NB4 (cell line): ENCODE data around the gene ENHO.

Experiments
- MYC ChIP-seq: IDR thresholded peaks from 2 replicates; pipeline ENCODE4 v1.6.1; 2011; ENCODE audit warnings: low read depth, low read length
- POLR2A ChIP-seq: IDR thresholded peaks from 2 replicates; pipeline ENCODE4 v1.6.1; 2011; ENCODE audit warnings: mild to moderate bottlenecking; ENCODE audit not compliant: insufficient read length; ENCODE audit errors: extremely low read depth
- TF ChIP-seq, protein P1 (sequence below): IDR thresholded peaks from one replicate; pipeline ENCODE4 v1.5.1; 2012; ENCODE audit warnings: low read depth, low read length
- TF ChIP-seq, protein P2 (sequence below): IDR thresholded peaks from 2 replicates; pipeline ENCODE4 v1.6.1; 2011; ENCODE audit warnings: low read depth, low read length

DNA sequence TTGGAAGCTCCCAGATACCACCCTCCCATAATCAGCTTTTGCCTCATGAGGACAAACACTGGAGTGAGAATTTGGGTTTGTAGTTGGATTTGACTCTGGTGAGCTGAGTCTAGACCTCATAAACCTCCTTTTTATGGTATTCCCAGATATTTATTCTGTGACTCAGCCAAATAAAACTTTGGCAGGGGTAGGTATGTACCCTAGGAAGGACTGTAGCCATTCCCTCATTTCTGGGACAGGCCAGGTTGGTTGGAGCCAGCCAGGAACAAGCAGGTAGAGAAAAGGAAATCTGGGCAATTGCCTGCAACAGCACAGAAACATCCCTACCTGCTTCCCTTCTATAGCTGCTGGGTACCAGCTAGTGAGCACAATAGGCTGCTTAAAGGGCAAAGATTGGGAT, 19.4 kb downstream of the ENHO start:
- TF ChIP-seq, protein P1, sequence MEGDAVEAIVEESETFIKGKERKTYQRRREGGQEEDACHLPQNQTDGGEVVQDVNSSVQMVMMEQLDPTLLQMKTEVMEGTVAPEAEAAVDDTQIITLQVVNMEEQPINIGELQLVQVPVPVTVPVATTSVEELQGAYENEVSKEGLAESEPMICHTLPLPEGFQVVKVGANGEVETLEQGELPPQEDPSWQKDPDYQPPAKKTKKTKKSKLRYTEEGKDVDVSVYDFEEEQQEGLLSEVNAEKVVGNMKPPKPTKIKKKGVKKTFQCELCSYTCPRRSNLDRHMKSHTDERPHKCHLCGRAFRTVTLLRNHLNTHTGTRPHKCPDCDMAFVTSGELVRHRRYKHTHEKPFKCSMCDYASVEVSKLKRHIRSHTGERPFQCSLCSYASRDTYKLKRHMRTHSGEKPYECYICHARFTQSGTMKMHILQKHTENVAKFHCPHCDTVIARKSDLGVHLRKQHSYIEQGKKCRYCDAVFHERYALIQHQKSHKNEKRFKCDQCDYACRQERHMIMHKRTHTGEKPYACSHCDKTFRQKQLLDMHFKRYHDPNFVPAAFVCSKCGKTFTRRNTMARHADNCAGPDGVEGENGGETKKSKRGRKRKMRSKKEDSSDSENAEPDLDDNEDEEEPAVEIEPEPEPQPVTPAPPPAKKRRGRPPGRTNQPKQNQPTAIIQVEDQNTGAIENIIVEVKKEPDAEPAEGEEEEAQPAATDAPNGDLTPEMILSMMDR: no peak
- TF ChIP-seq POLR2A (no peak), MYC (no peak)
- TF ChIP-seq, protein P2, sequence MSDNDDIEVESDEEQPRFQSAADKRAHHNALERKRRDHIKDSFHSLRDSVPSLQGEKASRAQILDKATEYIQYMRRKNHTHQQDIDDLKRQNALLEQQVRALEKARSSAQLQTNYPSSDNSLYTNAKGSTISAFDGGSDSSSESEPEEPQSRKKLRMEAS: no peak
